Retina (tissue), 1 donor: ENCODE data around the gene RASGEF1B.
"Not testable (repeated sequence)": the region's sequence is repeated elsewhere in the genome, so short reads cannot be mapped to it uniquely, and the experiment has no call there.

ENCODE experiments used
- DNase-seq: peaks from one replicate; pipeline ENCODE4 v3.0.0-alpha.2; 2016

Gene RASGEF1B

GRCh38 chr4:81495345-81495744 is 23.6 kb upstream of the RASGEF1B start:
- no peak for DNase-seq

DNA sequence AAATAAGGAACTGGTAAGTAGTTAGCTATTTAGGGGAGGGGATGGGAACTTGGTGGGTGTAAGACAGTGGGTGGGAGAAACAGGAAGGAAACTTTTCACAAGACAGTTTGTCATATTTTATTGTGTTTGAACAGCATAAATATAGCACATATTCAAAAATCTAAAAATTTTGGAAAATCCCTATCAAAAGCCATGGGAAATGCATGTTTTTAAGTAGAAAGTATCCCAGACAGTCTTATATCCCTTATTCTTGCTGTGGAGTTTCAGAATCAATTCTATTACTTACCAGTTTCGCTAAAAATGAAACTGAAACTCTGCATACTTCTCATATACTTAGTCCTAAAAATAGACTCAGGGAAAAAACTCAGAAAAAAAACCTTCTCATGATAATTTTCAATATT is 22.3 kb upstream of the RASGEF1B start:
- no peak for DNase-seq

- no peak for DNase-seq
Measured at GRCh38 chr4:81492606-81493230, 21.0 kb upstream of the RASGEF1B start.

GRCh38 chr4:81491943-81492342 is 20.2 kb upstream of the RASGEF1B start:
- DNase-seq = no peak

GRCh38 chr4:81490403-81491160 is 18.9 kb upstream of the RASGEF1B start:
- DNase-seq = no peak

DNA sequence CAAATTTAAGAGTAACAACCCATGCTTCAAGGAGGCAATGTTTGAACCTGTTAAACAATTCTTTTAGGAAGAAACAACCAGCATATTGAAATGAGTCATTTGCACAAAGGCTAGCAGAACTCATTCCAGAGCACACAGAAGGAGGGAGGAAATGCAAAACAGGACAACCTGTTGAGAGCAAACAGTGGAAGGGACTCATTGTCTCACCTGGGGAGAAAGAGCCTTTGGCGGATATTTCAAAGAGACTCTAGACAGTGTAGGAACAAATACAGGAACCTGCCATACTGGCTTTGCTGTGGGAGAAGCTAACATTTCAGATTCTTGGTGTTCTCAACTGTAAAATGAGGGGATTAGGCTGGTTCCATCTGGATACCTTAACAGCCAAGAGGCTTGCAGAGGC is 14.8 kb upstream of the RASGEF1B start:
- no peak for DNase-seq

GRCh38 chr4:81485310-81485980 is 13.7 kb upstream of the RASGEF1B start:
- no peak for DNase-seq

- DNase-seq = no peak
Measured at GRCh38 chr4:81482326-81482725, 10.6 kb upstream of the RASGEF1B start.

DNA sequence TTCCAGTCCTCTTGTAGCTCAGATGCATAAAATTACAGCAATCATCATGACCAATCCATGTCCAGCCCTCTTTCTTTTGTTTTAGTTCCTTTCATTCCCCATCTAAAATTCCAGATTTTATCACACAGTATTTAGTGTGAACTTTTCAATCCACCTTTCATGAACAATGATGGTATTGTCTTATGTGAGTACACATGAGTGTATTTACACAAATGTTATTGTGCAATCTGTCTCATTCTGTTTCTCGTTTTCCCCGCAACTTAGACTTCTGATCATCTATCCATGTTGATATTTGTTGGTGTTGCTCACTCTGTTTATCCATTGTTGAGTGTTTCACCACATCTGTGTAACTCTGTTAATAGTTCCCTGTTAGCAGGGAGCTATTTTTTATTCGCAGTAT is 9.4 kb upstream of the RASGEF1B start:
- no peak for DNase-seq

DNA sequence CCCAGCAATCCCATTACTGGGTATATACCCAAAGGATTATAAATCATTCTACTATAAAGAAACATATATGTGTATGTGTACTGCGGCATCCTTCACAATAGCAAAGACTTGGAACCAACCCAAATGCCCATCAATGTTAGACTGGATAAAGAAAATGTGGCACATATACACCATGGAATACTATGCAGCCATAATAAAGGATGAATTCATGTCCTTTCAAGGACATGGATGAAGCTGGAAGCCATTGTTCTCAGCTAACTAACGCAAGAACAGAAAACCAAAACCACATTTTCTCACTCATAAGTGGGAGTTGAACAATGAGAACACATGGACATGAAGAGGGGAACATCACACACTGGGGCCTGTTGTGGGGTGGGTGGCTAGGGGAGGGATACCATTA is 7.9 kb upstream of the RASGEF1B start:
- not testable (repeated sequence) for DNase-seq

DNA sequence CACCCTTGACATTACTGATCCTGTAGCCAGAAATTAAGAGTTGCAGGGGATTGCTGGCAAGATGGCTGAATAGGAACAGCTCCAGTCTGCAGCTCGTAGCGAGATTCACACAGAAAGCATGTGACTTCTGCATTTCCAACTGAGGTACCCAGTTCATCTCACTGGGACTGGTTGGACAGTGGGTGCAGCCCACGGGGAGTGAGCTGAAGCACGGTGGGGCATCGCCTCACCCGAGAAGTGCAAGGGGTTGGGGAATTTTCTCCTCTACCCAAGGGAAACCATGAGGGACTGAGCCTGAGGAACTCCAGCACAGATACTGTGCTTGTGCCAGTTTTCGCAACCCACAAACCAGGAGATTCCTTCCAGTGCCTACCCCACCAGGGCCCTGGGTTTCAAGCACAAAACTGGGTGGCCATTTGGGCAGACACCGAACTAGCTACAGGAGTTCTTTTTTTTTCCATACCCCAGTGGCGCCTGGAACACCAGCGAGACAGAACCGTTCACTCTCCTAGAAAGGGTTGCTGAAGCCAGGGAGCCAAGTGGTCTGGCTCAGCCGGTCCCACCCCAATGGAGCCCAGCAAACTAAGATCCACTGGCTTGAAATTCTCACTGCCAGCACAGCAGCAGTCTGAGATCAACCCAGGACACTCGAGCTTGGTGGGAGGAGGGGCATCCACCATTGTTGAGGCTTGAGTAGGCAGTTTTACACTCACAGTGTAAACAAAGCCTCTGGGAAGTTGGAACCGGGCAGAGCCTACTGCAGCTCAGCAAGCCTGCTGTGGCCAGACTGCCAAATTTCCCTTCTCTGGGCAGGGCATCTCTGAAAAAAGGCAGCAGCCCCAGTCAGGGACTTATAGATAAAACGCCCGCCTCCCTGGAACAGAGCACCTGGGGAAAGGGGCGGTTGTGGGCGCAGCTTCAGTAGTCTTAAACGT is 1.9 kb upstream of the RASGEF1B start:
- not testable (repeated sequence) for DNase-seq

DNA sequence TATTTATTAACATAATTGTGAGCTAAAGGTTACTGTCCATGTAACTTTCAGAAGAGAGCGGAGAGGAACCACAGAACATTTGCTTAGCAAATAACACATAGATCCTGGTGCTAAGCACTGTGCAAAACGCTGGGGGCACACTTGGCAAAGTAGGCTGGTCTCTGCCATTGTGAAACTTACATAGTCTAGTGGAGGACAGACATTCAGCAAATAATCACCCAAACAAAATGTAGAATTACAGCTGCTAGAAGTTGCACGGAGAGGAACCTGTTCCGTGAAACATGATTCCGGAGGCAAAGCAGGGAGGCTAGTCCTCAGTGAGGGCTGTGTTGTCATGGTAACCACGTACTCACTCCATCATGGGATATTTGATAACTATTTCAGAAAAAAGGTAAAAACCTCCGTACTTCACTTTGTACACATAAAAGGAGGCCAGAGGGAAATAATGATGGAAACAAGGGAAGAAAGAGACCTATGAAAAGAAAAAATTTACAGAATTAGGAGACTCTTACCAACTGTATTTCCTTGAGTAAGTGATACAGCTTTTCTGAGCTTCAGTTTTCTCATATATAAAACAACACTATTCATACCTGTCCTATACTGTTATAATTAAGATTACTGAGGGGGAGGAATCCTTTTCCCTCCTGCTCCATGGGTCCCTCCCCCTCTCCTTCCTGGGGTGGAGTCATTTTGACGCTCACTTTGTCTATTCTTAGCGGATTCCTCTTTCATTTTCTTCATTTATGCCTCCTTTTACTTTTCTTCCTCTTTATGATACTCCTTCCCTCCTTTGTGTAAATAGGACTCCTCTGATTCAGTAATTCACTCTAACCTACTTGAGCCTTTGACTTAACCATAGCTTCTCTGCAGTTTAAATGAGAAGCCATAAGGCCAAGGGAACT is 825 bp upstream of the RASGEF1B start:
- peak; percentile 9 for DNase-seq

DNA sequence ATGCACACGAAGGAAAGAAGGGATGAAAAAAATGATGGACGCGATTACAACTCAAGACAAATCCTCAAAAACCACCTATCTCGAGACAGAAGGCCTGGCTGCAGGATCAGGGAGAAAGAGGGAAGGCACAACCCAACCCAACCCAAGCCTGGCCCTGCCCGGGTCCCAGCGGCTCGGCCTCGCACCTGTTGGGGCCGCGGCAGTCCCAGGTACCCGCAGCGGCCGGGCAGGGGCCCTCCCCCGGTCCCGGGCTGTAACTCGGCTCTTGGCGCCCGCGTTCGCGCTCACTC is 464 bp downstream of the RASGEF1B start:
- peak; percentile 89 for DNase-seq

- peak; percentile 79 for DNase-seq
Measured at GRCh38 chr4:81470456-81471297, 1.0 kb downstream of the RASGEF1B start.

DNA sequence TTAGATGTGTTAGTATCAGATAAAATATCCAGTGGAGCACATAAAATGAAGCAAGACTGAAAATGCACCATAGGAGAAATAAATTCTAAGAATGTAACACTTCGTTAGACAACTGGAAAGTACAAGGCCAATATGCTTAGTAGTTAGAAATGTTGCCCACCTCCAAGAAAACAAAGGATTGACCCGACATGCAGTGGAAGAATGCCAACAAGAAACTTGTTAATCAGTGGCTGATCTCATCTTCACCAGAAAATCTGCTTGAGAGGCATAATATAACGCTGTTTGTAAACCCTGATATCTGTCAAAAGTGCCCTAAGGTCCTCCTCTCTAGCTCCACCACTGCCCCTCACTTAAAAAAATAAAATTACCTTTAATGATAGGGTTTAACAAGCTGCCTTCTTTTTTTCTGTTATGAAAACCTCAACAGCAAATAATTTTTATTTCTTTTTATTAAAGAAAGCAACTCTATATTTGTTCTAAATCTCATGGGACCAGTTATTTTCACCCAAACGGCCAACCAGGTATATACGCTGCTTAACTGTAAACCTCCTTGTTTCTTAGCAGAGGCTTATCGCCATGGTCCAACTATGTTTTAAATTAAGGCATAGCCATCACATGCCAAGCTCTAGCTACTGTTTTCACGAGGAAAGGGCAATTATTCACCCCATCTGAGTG is 1.8 kb downstream of the RASGEF1B start:
- DNase-seq = no peak

- no peak for DNase-seq
Measured at GRCh38 chr4:81468678-81469077, 3.0 kb downstream of the RASGEF1B start.

- DNase-seq = no peak
Measured at GRCh38 chr4:81467672-81467964, 4.1 kb downstream of the RASGEF1B start.

DNA sequence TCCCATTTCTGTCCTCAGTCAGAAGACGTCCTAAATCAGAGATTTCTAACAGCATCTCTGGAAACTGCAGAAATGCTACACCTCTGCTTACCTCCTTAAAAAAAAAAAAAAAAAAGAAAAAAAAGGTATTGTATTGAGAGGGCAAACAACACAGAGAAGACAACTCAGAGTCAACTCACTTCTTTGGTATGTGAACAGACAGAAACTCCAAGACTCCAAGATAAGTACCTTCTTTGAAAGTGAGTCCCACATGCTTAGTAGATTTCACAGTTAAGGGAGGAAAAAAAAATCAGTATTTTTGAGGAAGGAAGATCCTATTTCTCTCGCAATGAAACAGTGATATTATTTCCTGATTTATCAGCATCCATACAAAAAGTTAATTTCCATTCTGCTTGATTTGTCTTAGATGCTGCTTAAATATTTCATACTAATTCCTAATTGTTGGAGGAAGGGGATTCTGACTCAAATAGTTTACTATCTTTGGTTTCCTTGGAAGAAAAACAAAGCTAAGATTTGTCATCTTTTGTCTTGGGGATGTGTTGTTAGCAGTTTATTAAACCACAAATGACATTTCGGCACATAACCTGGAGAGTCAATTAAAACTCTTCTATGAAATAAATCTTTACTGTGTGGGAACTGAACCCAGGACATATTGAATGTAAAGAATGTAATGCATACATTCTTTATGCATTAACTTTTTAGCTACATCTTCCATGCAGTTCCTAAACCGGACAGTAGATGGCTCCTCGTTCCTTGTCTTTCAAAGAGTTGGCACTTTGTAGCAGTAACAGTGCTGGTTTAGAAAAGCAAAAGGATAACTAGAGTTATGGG is 4.7 kb downstream of the RASGEF1B start:
- peak; percentile 49 for DNase-seq

DNA sequence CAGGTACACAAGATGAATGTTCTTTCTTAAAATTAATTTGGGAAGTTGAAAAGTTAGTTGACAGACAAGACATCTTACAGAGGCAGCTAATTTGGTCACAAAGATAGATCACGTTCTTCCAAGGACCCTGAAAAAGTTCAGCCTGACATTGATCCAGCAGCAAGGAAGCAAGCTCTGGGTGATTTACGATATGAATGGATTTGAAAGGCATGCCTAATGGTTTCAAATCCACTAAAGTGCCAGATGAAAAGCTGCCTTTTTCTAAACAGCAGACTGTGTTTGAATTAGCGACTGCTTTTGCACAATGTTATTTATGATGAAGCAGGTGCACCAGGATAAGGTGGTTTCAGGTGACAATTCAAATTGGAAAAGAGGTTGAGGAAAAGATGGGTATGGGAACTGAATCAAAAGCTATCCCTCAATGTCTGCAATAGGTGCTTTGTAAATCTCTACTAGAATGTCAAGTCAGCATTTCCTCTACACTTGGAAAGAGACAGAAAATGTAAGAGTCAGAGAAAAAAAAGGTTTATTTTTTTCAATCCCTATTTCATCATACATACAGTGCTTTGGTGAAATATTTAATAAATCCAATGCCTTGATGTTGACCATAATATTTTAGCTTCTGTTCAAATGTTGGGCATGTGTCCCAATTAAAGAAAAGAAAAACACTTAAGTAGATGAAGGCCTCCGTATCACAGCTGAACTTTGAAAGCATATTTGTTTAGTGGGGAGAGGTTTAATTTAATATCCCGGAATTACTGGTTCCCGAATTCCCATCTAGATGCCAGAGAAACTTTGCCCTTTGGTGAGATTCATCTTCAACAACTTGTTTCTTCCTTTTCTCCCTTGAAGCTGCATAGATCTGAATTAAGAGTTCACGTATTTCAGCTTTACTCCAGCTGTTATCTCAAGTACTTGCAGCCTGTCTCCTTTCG is 6.0 kb downstream of the RASGEF1B start:
- no peak for DNase-seq
